Measurements from ENCODE around the gene ITGA3. TPM values are rescaled to one million over a fixed set of nuclear protein-coding genes. Genes with fewer than 3 reads are reported as not detected.
A peak's percentile ranks its signal among the peaks of the same experiment; 100 is the strongest.
"Not testable (repeated sequence)": the region's sequence is repeated elsewhere in the genome, so short reads cannot be mapped to it uniquely, and the experiment has no call there.

The ITGA3 gene
- total RNA-seq, 2 experiments from 2014 or later, result 5.8 to 7.9 TPM

DNA sequence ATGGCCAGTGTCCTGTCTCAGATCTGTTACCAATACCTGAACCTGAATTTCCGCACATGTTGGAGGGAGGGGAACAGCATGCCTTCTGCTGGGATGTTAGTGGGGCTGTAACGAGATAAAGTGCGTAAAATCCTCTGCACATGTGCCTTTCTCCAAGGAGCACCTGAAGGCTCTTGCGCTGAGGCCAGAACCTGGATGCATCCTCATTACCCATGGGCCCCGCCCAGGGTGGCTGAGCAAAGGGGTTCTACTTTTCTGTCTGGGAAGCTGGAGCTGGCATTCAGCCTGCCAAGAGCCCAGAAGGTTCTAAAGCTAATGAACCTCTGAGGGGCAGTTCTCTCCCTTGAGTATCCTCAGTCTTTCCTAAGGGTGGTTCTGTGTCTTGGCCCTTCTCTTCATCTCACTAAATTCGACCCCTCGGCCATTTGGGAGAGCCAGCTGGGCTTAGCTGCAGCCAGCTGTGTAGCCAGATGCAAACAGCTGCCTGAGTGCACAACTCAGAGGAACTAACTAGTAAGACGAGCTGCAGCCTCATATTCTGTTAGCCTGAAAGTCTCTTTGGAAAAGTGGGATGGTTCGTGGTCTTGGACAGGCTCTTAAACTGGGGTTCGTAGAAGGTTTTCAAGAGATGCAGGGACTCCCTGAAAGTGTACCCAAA is 2.5 kb downstream of the ITGA3 start:
- Mint-ChIP-seq H3K36me3 (ENCODE audit: low read depth) (no peaks in the 10 kb centered on the region), H3K4me3 (peak overlapping the region; percentile 46), H3K4me1 (peaks cover 23% of the 10 kb centered on the region), H3K9me3 (no peaks in the 10 kb centered on the region), H3K27ac (no peak overlapping the region), H3K27me3 (peaks cover 11% of the 10 kb centered on the region)
- POLR2A ChIA-PET, result no interaction called here
- DNase-seq, result no peak
- CTCF ChIA-PET, result interaction anchor here (0.9 to 1.3 kb wide), 4 partner anchors 9 to 36 kb away, joined by 3 to 7 read pairs (median 3); no protein-coding TSS in a partner anchor

DNA sequence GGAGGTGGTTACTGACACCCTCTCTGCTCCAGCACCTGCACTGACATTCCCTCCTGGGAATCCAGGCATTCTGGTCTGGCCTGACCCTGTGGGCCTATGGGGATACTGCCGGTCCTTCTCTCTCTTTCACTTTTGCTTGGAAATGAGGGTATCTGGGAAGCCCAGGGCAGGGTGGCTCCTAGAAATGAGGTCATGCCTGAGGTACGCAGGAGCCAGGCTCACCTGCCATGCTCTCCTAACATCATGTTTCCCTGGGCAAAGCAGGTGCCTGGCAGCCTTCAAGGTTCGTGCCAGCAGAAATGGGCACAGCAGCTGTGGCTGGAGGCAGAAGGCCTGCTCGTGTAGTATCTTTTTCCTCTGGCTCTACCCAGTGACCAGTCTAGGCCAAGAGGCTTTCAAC is 3.3 kb downstream of the ITGA3 start:
- Mint-ChIP-seq H3K4me3 (no peak overlapping the region), H3K9me3 (no peaks in the 10 kb centered on the region), H3K4me1 (peaks cover 23% of the 10 kb centered on the region), H3K27me3 (peaks cover 11% of the 10 kb centered on the region), H3K36me3 (ENCODE audit: low read depth) (no peaks in the 10 kb centered on the region), H3K27ac (no peak overlapping the region)
- DNase-seq, result no peak
- POLR2A ChIA-PET, result no interaction called here
- CTCF ChIA-PET, result no interaction called here

DNA sequence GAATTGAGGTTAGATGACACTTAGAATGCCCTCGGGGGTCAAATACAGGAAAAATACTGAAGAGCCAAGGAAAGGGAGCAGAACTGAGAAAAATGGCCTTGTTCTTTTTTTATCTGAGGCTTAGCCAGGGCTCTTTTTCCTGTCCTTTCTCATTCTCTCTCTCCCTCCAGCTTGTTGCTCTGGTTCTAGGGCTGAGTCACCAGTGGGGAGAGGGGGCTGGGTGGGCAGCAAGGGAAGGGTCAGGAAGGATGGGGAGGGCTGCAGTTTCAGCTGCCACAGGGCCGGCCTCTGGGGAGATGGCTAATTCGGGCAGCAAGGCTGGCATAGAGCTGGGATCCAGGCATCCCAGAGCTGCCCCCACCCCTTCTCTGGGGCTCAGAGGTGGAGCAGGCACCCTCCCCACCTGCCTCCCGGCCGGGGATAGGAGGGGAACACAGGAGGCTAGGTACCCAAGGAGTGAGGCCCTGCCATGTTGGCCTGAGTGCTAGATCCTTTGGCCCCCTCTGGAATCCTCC is 3.9 kb downstream of the ITGA3 start:
- no peak for DNase-seq
- ChIA-PET CTCF (interaction anchor here (1.1 to 1.2 kb wide), 4 partner anchors 15 to 45 kb away, joined by 3 to 4 read pairs (median 4); no protein-coding TSS in a partner anchor), POLR2A (no interaction called here)
- peaks cover 23% of the 10 kb centered on the region for H3K4me1 Mint-ChIP-seq
- H3K4me3 Mint-ChIP-seq, result no peak overlapping the region
- no peaks in the 10 kb centered on the region for H3K9me3 Mint-ChIP-seq
- H3K27ac Mint-ChIP-seq, result no peak overlapping the region
- H3K36me3 Mint-ChIP-seq (ENCODE audit: low read depth), result no peaks in the 10 kb centered on the region
- peaks cover 11% of the 10 kb centered on the region for H3K27me3 Mint-ChIP-seq

DNA sequence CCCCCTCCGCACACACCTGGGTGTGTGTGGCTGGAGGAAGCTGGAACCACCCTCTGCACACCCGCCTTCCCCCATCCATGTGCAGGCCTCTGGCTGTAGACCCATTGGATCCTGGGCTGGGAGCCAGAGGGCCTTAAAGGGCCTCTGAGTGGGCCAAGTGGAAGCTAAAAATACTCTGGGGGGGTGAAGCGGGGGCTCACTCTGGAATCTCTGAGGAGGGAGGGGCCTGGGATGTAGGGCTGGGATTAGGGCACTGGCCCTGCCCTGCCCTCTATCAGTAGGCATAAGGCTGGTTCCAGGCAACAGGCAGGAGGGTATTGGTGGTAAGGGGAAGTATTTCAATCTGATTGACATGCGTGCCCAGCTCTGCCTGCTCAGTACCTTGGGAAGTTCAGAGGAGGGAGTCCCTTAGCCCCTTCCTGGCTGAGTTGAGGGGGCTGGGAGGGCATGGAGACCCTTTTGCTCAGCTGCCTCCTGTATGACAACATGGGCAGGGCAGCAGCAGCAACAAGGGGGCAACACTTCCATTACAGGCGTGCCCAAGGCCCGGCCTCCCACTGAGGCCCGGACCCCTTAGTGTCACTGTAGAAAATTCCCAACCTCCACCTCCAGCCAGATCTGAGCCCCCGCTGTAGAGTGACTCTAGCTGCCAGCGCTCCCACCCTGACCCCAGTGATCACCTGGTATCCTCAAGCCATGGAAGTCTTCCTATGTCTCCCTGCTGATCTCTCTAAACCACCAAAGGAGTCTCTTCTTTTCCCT is 5.2 kb downstream of the ITGA3 start:
- no peak overlapping the region for H3K27ac Mint-ChIP-seq
- no peak overlapping the region for H3K4me3 Mint-ChIP-seq
- ChIA-PET POLR2A (no interaction called here), CTCF (interaction anchor here (1.1 to 1.9 kb wide), 6 partner anchors 14 to 43 kb away, joined by 3 to 6 read pairs (median 4); no protein-coding TSS in a partner anchor)
- no peak for DNase-seq
- H3K27me3 Mint-ChIP-seq, result peaks cover 7% of the 10 kb centered on the region
- H3K9me3 Mint-ChIP-seq, result no peaks in the 10 kb centered on the region
- no peaks in the 10 kb centered on the region for H3K36me3 Mint-ChIP-seq (ENCODE audit: low read depth)
- H3K4me1 Mint-ChIP-seq, result peaks cover 14% of the 10 kb centered on the region

DNA sequence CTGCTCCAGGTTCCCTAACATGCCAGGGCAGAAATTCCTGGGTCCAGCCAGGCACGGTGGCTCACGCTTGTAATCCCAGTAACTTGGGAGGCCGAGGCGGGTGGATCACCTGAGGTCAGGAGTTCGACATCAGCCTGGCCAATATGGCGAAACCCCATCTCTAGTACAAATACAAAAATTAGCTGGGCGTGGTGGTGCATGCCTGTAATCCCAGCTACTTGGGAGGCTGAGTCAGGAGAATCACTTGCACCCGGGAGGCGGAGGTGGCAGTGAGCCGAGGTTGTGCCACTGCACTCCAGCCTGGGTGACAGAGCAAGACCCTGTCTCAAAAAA is 5.8 kb downstream of the ITGA3 start:
- H3K36me3 Mint-ChIP-seq (ENCODE audit: low read depth); H3K9me3 Mint-ChIP-seq; DNase-seq; POLR2A ChIA-PET; H3K27ac Mint-ChIP-seq; H3K27me3 Mint-ChIP-seq; H3K4me3 Mint-ChIP-seq: not testable (repeated sequence)
- CTCF ChIA-PET, result interaction anchor here (1.6 to 1.9 kb wide), 2 partner anchors 15 to 32 kb away, joined by 5 to 6 read pairs; no protein-coding TSS in a partner anchor
- peaks cover 11% of the 10 kb centered on the region for H3K4me1 Mint-ChIP-seq

DNA sequence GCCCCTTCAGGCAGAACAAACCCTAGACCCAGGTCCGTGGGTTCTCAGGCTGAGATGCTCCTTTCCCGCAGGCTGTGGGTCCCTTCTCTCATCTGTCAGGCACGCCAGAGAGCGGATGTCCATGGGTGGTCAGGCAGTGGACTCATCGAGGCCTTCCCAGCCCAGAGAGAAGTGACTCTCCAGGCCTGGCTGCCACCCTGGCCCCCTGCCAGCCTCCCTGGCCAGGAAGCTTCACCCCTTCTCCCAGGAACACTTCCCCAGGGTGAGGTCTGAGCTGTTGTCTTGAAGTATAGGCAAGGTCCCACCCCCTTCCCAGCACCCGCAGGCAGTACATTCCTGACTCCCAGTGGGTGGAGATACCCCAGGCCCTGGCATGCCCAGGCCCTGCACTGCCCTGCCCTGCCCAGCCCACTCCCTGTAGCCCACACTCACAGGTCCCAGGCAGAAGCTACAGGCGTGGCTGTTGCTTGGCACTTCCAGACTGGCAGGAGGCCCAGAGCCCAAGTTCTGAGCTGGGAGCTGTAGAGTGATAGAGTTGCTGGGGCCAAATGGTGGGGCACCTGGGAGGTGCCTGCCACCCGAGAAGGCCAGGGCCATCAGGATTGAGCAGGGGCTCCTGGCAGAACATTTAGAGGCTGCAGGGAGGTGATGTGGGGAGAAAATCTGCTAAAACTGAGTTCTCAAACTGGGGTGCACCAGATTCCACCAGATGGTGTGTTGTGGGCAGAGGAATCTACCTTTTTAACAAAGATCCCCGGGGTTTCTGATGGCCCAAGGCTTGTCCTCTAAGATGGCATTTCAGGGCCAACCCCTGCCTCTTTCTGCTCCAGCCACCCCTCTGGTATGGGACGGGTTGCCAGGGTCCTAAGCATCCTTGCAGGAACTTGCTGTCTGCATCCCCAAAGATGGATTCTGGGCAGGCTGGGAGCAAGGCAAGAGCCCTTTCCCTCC is 6.7 kb downstream of the ITGA3 start:
- no peaks in the 10 kb centered on the region for H3K9me3 Mint-ChIP-seq
- H3K4me1 Mint-ChIP-seq, result peaks cover 4% of the 10 kb centered on the region
- no peak overlapping the region for H3K4me3 Mint-ChIP-seq
- peaks cover 7% of the 10 kb centered on the region for H3K27me3 Mint-ChIP-seq
- CTCF ChIA-PET, result interaction anchor here (0.8 to 1.0 kb wide), 4 partner anchors 25 to 52 kb away, joined by 3 to 4 read pairs (median 3); no protein-coding TSS in a partner anchor
- POLR2A ChIA-PET, result no interaction called here
- DNase-seq, result no peak
- no peak overlapping the region for H3K27ac Mint-ChIP-seq
- no peaks in the 10 kb centered on the region for H3K36me3 Mint-ChIP-seq (ENCODE audit: low read depth)

DNA sequence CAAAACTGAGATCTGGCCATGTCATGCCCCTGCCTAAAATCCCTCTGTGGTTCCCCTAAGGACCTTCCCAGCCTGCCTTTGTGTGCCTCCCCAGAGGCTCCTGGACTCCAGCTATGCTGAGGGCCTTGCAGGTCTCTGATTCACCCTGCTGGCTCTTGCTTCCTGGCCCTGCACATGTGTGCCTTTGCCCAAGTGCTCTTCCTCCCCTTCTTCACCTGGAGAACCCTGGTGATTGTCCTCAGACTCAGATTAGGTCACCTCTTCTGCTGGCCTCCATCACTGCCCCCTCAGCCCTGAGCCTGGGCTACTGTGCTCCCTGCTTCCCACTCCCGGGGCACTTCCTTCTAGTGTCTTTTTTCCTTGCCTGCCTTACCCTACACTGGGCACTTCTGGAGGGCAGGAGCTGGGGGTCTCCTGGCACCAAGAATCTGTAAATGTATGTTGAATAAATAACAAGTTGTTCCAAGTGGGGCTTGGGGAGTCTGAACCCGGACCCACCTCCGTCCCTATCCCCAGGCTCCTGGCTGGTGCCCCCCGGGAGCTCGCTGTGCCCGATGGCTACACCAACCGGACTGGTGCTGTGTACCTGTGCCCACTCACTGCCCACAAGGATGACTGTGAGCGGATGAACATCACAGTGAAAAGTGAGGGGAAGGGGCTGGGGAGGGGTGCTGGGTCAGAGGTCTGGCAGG is 7.8 kb downstream of the ITGA3 start:
- H3K27ac Mint-ChIP-seq, result peak overlapping the region; percentile 43
- H3K36me3 Mint-ChIP-seq (ENCODE audit: low read depth), result no peaks in the 10 kb centered on the region
- H3K4me1 Mint-ChIP-seq, result no peaks in the 10 kb centered on the region
- peaks cover under 1% of the 10 kb centered on the region for H3K27me3 Mint-ChIP-seq
- no peak overlapping the region for H3K4me3 Mint-ChIP-seq
- no peak for DNase-seq
- CTCF ChIA-PET, result interaction anchor here (0.7 to 2.4 kb wide), 4 partner anchors 7 to 99 kb away, joined by 3 to 7 read pairs (median 3); partner anchors contain the start of gene ITGA3
- no peaks in the 10 kb centered on the region for H3K9me3 Mint-ChIP-seq
- POLR2A ChIA-PET, result no interaction called here

DNA sequence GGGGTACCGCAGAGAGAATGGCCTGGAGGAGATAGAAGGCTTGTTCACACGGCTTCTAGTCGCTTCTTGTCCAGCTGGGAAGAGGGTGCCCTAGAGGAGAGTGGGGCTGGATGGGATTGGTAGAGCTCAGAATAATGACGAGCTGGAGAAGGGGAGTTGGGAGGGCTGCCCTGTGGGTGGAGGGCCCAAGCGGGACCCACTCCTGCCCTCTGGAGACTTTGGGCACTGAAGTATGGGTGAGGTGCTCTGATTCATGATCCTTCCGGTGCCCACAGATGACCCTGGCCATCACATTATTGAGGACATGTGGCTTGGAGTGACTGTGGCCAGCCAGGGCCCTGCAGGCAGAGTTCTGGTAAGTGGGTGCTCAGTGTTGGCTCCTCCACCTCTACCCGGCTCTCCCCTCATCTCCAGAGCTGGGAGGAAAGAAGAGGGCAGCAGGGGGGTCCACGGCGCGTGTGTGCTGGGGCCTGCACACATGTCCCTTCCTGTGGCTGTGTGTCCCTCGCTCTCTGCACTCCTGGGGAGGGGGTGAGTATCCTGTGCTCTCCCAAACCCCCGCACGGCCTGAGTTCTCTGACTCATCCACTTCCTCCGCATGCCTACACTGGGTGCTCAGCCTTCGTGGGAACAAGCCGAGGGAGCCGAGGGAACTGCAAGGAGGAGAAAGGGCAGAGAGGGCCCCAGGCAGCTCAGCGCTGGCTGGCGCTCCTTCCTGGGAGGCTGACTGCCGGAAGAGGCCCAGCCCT is 8.5 kb downstream of the ITGA3 start:
- Mint-ChIP-seq H3K36me3 (ENCODE audit: low read depth) (no peaks in the 10 kb centered on the region), H3K4me3 (no peak overlapping the region), H3K4me1 (no peaks in the 10 kb centered on the region), H3K27me3 (no peaks in the 10 kb centered on the region), H3K27ac (no peak overlapping the region), H3K9me3 (no peaks in the 10 kb centered on the region)
- POLR2A ChIA-PET, result no interaction called here
- CTCF ChIA-PET, result interaction anchor here (0.7 to 2.4 kb wide), 5 partner anchors 8 to 100 kb away, joined by 3 to 7 read pairs (median 3); partner anchors contain the start of gene ITGA3
- no peak for DNase-seq

DNA sequence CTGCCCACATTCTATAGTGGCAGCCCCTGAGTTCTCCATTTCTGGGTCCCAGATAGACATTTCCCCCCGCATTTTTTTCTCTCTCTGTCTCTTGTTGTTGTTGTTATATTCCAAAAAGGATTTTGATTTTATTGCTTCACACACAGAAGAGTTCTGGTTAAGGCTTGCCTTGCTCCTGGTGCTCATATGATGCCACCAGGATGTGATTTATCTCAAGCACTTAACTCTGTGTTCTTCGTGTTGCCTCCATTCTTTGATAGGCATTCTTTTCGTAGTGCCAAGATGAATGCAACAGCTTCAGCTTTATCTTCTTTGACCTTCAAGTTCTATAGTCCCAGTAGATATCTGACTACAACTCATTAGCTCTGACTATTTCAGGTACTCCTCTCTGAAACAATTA is 9.1 kb downstream of the ITGA3 start:
- DNase-seq, result no peak
- Mint-ChIP-seq H3K27ac (no peak overlapping the region), H3K36me3 (ENCODE audit: low read depth) (no peaks in the 10 kb centered on the region), H3K4me3 (no peak overlapping the region), H3K27me3 (no peaks in the 10 kb centered on the region), H3K9me3 (no peaks in the 10 kb centered on the region), H3K4me1 (no peaks in the 10 kb centered on the region)
- POLR2A ChIA-PET, result no interaction called here
- CTCF ChIA-PET, result interaction anchor here (1.3 to 2.4 kb wide), 3 partner anchors 8 to 29 kb away, joined by 3 to 7 read pairs (median 5); partner anchors contain the start of gene ITGA3

DNA sequence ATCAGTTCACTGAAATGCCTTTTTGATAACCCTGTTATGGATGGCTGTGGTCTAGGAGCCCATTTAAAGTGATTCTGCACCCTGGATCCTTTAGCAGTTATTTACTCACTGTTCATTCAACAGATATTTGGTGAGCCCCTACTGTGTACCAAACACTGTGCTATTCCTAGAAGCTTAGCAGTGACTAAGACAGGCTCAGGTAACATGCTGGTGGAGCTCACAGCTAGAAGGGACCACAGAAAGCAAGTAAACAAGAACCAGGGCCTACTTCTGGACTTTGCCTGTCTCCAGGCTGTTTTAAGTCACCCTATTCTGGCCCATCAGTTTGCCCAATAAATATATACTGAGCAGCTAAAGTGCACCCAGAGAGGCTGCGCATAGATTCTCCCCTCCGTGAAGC is 11.1 kb downstream of the ITGA3 start:
- H3K36me3 Mint-ChIP-seq (ENCODE audit: low read depth), result peaks cover 4% of the 10 kb centered on the region
- DNase-seq, result no peak
- H3K27ac Mint-ChIP-seq, result no peak overlapping the region
- H3K4me1 Mint-ChIP-seq, result no peaks in the 10 kb centered on the region
- no peak overlapping the region for H3K4me3 Mint-ChIP-seq
- ChIA-PET POLR2A (no interaction called here), CTCF (interaction anchor here (0.8 to 1.8 kb wide), 6 partner anchors 9 to 50 kb away, joined by 3 to 12 read pairs (median 4); partner anchors contain the start of gene ITGA3)
- H3K9me3 Mint-ChIP-seq, result no peaks in the 10 kb centered on the region
- no peaks in the 10 kb centered on the region for H3K27me3 Mint-ChIP-seq

DNA sequence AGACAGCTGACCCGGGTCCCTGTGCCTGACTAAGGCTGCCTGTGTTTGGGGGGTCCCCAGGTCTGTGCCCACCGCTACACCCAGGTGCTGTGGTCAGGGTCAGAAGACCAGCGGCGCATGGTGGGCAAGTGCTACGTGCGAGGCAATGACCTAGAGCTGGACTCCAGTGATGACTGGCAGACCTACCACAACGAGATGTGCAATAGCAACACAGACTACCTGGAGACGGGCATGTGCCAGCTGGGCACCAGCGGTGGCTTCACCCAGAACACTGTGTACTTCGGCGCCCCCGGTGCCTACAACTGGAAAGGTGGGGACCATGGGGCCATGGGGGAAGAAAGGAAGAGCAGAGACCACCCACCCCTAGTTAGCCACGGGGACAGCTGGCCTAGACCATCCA is 12.1 kb downstream of the ITGA3 start:
- Mint-ChIP-seq H3K4me1 (peaks cover 2% of the 10 kb centered on the region), H3K4me3 (no peak overlapping the region), H3K9me3 (no peaks in the 10 kb centered on the region), H3K36me3 (ENCODE audit: low read depth) (peaks cover 4% of the 10 kb centered on the region), H3K27me3 (no peaks in the 10 kb centered on the region), H3K27ac (no peak overlapping the region)
- no peak for DNase-seq
- CTCF ChIA-PET, result interaction anchor here (1.3 to 1.8 kb wide), 3 partner anchors 10 to 26 kb away, joined by 3 to 12 read pairs (median 7); no protein-coding TSS in a partner anchor
- POLR2A ChIA-PET, result no interaction called here

Measured in activated CD4-positive, alpha-beta T cell treated with anti-CD3 and anti-CD28 coated beads, Interleukin-2, amount 10 ng/mL, durations not matched to agents 7 days and 5 days (primary cell).